Hematopoietic multipotent progenitor cell treated with erythropoietin and hydrocortisone succinate and interleukin-3 and kit ligand, for 15 days (in vitro differentiated cells): ENCODE measurements around the gene SLC38A1.
"Not testable (repeated sequence)": the region's sequence is repeated elsewhere in the genome, so short reads cannot be mapped to it uniquely, and the experiment has no call there.

Experiments used
- DNase-seq: peaks from one replicate; pipeline ENCODE4 v3.0.0-alpha.2; 2015; ENCODE audit warnings: low spot score

The SLC38A1 gene

DNA sequence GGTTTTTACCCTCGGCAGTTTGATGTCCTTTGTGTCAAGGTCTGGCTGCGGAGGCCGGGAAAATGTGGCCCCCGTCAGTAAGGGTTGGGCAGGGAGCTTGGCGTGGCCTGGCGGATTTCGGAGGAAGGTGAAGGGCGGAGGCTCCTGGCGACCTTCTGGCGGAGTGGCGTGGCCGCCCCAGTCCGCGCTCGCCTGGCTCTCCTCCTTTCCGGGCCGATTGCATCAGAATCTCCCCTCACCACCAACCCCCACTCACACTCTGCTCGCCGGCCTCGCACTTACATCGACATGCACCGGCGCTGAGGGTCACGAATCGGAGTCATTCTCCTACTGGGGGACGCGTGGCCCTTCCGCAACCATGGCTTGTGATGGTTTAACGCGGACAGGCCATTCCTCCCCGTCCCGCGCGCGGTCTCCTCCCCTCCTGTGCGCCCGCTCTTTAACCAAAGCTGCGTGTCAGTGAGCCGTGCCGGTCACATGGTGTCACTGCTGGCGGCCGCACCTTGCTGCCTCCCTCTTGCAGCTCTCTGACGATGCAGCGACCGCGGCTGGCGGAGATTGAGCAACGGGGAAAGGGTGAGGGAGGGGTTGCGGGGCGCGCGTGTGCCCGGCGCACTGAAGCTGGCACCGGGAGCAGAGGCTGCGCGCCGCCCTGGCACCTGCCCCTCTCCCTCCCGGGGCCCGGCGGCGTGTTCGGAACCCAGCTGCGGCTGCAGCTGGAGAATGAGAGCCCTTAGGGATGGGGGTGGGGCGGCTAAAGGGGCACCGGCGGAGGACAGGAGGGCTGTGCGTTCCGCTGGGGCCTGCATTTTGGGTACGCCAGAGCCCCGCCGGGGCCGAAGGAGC lies at the start of gene SLC38A1:
Gene SLC38A1, minus strand, starts transcription at position 461 of the 846 bp plus-strand sequence. CDS start 29,243 bp downstream, outside the sequence.
- DNase-seq: peak; percentile 17

DNA sequence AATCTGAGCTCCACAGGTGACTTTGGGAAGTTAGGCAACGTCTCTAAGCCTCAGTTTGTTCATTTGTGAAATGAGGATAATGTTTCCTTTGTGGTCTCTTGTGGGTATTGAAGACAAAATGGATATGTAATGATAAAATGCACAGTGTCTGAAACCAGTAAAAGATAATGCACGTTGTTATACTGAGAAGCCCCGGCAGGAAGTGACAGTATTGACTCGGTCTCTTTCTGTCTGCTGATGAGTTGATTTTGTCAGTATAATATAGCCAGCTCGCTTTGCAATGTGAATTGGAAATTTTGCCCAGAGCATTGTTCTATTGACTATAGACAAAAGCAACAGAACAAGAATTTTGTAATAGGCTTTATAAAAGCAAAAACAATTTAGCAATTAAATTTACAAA lies 49.2 kb upstream of the SLC38A1 start:
- DNase-seq: no peak

DNA sequence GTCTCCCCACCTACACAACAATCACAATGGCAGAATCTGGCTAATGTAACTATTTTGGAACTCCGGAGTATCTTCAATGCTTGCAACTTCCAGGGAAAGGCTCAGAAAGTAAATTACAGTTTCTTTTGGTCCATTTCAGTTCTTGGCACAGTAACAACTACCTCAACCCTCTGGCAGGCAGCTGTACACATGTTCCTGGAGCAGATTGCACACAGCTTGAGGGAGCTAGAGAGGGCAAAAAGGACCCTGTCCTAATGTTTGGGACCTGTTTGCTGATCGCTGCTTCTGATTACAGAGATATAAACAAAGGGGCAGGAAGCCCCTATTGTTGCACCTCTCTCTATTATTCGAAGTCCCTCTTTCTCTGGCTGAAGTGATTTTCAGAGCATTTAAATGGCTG lies 35.2 kb upstream of the SLC38A1 start:
- no peak for DNase-seq

DNA sequence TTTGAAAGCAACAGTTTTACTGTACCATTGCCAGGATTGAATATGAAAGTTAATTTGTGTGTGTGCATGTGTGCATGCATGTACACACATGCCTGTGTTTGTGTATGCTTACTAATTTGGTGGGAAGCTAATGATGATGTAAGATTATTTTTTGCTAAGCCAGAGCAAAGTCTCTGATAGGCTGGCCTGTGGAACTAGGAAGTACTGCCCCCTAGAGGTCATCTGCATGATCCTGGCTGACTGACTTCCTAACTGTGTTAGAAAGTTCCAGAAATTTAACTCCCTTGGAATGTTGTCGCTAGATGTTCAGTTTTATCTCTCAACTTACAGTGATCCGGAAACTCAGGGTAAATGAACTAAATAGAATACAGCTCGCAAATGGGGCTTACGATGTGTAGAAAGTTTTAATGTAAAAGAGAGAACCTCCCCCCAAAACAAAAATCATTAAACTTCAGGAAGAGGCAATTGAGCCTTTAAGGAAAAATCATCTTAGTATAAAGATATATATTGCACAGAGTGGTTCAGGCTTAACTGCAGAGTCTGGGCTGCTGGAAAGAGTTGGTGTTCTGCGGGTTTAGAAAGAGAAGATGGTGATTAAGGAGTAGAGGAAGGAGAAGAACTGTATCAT lies 34.3 kb upstream of the SLC38A1 start:
- DNase-seq: peak; percentile 59

- DNase-seq: no peak
These were observed 32.1 kb upstream of the SLC38A1 start for GRCh38 chr12:46300910-46301309.

- no peak for DNase-seq
These were observed 31.0 kb upstream of the SLC38A1 start for GRCh38 chr12:46299851-46300250.

- DNase-seq: no peak
These were observed 29.4 kb upstream of the SLC38A1 start for GRCh38 chr12:46298261-46298660.

GRCh38 chr12:46296822-46297221 lies 28.0 kb upstream of the SLC38A1 start:
- DNase-seq: no peak

GRCh38 chr12:46292754-46293402 lies 24.0 kb upstream of the SLC38A1 start:
- DNase-seq: no peak

DNA sequence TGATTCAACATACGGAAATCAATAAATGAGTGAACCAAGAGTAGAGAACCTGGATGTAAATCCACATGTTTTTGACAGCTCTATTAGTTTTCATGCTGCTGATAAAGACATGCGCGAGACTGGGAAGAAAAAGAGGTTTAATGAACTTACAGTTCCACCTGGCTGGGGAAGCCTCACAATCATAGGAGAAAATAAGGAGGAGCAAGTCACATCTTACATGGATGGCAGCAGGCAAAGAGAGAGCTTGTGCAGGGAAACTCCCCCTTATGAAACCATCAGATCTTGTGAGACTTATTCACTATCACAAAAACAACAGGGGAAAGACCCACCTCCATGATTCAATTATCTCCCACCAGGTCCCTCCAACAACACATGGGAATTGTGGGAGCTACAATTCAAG lies 23.1 kb upstream of the SLC38A1 start:
- DNase-seq: not testable (repeated sequence)

DNA sequence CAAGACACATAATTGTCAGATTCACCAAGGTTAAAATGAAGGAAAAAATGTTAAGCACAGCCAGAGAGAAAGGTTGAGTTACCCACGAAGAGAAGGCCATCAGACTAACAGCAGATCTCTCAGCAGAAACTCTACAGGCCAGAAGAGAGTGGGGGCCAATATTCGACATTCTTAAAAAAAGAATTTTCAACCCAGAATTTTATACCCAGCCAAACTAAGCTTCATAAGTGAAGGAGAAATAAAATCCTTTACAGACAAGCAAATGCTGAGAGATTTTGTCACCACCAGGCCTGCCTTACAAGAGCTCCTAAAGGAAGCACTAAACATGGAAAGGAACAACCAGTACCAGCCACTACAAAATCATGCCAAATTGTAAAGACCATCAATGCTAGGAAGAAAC lies 16.3 kb upstream of the SLC38A1 start:
- not testable (repeated sequence) for DNase-seq

- DNase-seq: no peak
These were observed 14.0 kb upstream of the SLC38A1 start for GRCh38 chr12:46282829-46283228.

- no peak for DNase-seq
These were observed 7.9 kb upstream of the SLC38A1 start for GRCh38 chr12:46276756-46277155.

GRCh38 chr12:46271863-46272262 lies 3.0 kb upstream of the SLC38A1 start:
- DNase-seq: no peak

DNA sequence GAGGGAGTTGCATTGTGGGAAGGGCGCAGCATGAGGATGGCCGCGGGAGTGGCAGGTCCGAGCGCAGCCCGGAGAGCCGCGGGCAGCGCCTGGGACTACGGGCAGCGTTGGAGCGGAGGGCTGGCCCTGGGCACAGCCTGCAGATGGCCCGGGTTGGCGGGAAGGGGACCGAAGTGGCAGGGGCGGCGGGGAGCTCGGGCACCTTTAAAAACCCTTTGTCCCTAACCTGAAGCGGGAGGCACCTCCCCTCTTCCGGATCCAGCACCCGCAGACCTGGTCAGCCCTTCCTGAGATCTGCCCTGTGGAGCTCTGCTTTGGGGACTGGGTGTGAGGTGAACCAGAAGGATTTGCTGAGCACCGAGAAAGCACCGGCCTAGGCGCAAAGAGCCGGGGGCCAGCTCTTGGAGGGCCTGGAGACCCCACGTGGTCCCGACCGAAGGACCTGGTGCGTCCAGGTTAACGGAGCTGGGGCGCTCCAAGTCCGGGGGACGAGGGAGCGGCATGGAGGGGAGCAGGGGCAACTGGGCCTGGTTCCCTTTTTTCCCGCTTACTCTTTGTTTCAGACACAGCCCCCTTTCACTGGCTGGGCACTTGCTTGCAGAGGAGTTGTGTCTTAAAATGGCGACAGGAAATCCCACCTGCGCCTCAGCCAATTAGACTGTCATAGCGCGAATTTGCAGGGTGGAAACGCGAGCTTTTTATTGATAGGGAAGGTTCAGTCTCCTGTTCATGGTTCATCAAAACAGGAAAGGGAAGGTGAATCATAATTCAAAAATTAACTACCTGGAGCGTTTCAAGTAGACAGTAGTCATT lies 792 bp upstream of the SLC38A1 start:
- no peak for DNase-seq

GRCh38 chr12:46267825-46268582 lies 839 bp downstream of the SLC38A1 start:
- no peak for DNase-seq

- no peak for DNase-seq
These were observed 1.3 kb downstream of the SLC38A1 start for GRCh38 chr12:46267575-46267824.

- DNase-seq: no peak
These were observed 1.8 kb downstream of the SLC38A1 start for GRCh38 chr12:46266869-46267574.

GRCh38 chr12:46266382-46266791 lies 2.5 kb downstream of the SLC38A1 start:
- DNase-seq: no peak

- no peak for DNase-seq
These were observed 3.1 kb downstream of the SLC38A1 start for GRCh38 chr12:46265734-46266133.

DNA sequence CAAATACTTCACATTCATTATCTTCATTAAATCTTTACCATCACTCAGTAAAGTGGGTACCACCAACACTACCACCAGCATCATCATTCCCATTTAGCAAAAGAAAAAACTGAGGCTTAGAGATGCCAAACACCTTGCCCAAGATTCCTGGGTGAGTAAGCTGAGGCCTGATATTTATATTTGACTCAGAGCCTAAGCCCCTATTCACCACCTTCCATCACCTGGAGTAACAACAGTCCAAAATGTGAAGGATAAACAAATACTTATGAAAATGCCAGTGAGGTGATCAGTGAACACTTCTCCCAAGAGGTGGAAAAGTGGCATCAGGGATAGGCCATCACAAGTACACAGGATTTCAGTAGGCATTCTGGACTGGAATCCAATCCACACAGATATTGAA lies 3.7 kb downstream of the SLC38A1 start:
- no peak for DNase-seq
